KMS-11 (cell line): ENCODE data around the gene CAPRIN2.
A peak's percentile ranks its signal among the peaks of the same experiment; 100 is the strongest.

Experiments used
- H2AFZ ChIP-seq: fragments of 200-600 bp; sonication (generic); 2 replicates; pipeline ENCODE4 v1.6.1; 2016; ENCODE audit warnings: antibody characterized with exemption, mixed run types, low read depth
- H3K27ac ChIP-seq: fragments of 200-600 bp; sonication (generic); 2 replicates; pipeline ENCODE4 v1.6.1; 2016; ENCODE audit warnings: mild to moderate bottlenecking, mixed run types
- H3K27me3 ChIP-seq: fragments of 200-600 bp; sonication (generic); 2 replicates; pipeline ENCODE4 v1.6.1; 2017; ENCODE audit warnings: mild to moderate bottlenecking, low read depth, mixed run types, moderate library complexity; ENCODE audit not compliant: insufficient read depth
- H3K36me3 ChIP-seq: fragments of 200-600 bp; sonication (generic); 2 replicates; pipeline ENCODE4 v1.6.1; 2017; ENCODE audit warnings: mild to moderate bottlenecking, mixed run types; ENCODE audit not compliant: insufficient read depth
- H3K4me1 ChIP-seq: fragments of 200-600 bp; sonication (generic); 2 replicates; pipeline ENCODE4 v1.6.1; 2016; ENCODE audit warnings: mild to moderate bottlenecking, low read depth, mixed run types; ENCODE audit not compliant: poor library complexity, severe bottlenecking
- H3K4me2 ChIP-seq: fragments of 200-600 bp; sonication (generic); 2 replicates; pipeline ENCODE4 v1.7.0; 2016; ENCODE audit warnings: mild to moderate bottlenecking, mixed run types
- H3K4me3 ChIP-seq: fragments of 200-600 bp; sonication (generic); IDR thresholded peaks from 2 replicates; pipeline ENCODE4 v1.6.1; 2017; ENCODE audit warnings: low read depth, low read length, mixed read lengths; ENCODE audit not compliant: insufficient read depth
- H3K79me2 ChIP-seq: fragments of 200-600 bp; sonication (generic); 2 replicates; pipeline ENCODE4 v1.6.1; 2016; ENCODE audit warnings: low read depth, mixed run types; ENCODE audit not compliant: insufficient read depth
- H3K9ac ChIP-seq: fragments of 200-600 bp; sonication (generic); 2 replicates; pipeline ENCODE4 v1.6.1; 2016; ENCODE audit warnings: mild to moderate bottlenecking, mixed run types
- H4K20me1 ChIP-seq: fragments of 200-600 bp; sonication (generic); 2 replicates; pipeline ENCODE4 v1.6.1; 2016; ENCODE audit warnings: mild to moderate bottlenecking, mixed run types; ENCODE audit not compliant: insufficient read depth
- TF ChIP-seq, protein P1 (sequence below): fragments of 200-600 bp; sonication (generic); conservative IDR thresholded peaks from 2 replicates; pipeline ENCODE4 v1.6.1; 2017; ENCODE audit warnings: low read depth, mild to moderate bottlenecking, antibody characterized with exemption, low read length, moderate library complexity, mixed read lengths

CAPRIN2 gene

DNA sequence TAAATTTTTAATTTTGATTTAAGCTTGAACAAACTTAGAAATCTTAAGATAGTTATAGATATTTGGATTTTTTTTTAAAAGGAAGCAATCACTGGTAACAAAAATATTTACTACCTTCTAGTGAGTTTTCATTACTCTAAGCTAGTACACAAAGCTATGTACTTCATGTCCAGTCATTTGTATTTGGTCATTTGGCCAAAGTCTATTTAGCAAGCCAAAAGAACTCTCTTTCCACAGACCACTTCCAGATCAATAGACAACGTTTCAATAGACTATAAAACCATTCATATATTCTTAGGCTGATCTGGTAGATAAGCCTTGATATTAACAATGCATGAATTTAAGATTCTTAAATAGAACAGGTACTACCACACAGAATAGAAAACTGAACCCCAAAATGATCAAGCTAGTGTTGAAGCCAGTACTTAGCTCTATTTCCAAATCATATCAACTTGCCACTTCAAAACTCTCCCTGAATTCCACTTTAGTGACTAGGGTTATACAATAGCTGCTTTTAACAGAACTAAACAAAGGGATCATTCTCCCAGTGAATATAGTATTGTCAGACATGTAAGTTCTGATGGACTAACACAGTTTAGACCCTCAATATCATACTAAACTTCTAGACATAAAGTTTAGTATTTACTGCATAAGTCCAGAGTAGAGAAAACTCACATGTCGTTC lies 21.7 kb downstream of the CAPRIN2 start:
- Histone ChIP-seq H3K4me2 (no peak overlapping the region), H3K27ac (no peak overlapping the region), H3K4me1 (peaks cover 14% of the 10 kb centered on the region), H3K36me3 (no peaks in the 10 kb centered on the region), H3K27me3 (no peaks in the 10 kb centered on the region), H2AFZ (no peak overlapping the region), H4K20me1 (no peaks in the 10 kb centered on the region), H3K4me3 (no peak overlapping the region), H3K9ac (no peak overlapping the region), H3K79me2 (no peaks in the 10 kb centered on the region)
- TF ChIP-seq, protein P1, sequence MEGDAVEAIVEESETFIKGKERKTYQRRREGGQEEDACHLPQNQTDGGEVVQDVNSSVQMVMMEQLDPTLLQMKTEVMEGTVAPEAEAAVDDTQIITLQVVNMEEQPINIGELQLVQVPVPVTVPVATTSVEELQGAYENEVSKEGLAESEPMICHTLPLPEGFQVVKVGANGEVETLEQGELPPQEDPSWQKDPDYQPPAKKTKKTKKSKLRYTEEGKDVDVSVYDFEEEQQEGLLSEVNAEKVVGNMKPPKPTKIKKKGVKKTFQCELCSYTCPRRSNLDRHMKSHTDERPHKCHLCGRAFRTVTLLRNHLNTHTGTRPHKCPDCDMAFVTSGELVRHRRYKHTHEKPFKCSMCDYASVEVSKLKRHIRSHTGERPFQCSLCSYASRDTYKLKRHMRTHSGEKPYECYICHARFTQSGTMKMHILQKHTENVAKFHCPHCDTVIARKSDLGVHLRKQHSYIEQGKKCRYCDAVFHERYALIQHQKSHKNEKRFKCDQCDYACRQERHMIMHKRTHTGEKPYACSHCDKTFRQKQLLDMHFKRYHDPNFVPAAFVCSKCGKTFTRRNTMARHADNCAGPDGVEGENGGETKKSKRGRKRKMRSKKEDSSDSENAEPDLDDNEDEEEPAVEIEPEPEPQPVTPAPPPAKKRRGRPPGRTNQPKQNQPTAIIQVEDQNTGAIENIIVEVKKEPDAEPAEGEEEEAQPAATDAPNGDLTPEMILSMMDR: no peak

DNA sequence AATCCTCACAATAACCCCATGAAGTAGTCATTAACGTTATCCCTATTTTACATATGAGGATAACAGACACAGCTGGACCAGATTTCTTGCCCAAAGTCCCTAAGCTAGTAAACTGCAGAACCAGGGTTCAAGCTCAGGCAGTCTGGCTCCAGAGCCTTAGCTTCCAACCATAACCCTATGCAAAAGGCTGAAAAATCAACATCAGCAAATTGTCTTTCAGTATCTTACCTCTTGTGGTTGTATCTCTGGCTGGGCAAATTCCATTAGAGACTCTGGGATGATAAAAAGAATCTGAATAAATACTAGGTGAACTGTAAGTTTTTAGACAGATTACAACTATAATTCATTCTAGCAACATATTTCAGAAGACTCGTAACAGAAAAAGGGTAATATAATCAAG lies 24.7 kb downstream of the CAPRIN2 start:
- peak overlapping the region; percentile 9; the same call in 1 of the 2 replicates for H3K4me2 ChIP-seq
- H2AFZ ChIP-seq: no peak overlapping the region
- no peak overlapping the region for H3K9ac ChIP-seq
- no peaks in the 10 kb centered on the region for H3K27me3 ChIP-seq
- H4K20me1 ChIP-seq: no peaks in the 10 kb centered on the region
- H3K36me3 ChIP-seq: no peaks in the 10 kb centered on the region
- H3K4me1 ChIP-seq: peaks cover 14% of the 10 kb centered on the region
- H3K27ac ChIP-seq: no peak overlapping the region
- TF ChIP-seq, protein P1: no peak
- H3K79me2 ChIP-seq: no peaks in the 10 kb centered on the region
- H3K4me3 ChIP-seq: no peak overlapping the region

DNA sequence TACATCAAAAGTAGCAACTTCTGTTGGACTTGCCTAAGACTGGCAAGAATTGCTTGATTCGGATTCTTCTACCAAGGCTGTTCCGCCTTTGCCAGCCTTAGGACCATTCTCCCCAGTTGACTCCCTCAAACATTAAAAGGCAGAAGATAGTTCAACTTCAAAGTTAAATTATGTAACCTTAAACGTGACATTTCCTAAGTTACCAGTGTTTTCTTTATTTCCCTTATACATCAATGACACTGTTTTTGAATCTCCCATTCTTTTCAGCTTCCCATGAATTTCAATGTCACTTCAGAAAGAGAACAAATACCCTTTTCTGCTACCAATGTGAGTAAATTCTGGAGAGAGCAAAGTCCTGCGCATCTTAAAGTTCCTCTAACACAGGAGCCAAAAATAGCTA lies 25.2 kb downstream of the CAPRIN2 start:
- H2AFZ ChIP-seq: no peak overlapping the region
- no peak overlapping the region for H3K4me2 ChIP-seq
- no peak overlapping the region for H3K27ac ChIP-seq
- no peaks in the 10 kb centered on the region for H4K20me1 ChIP-seq
- H3K4me3 ChIP-seq: no peak overlapping the region
- H3K9ac ChIP-seq: no peak overlapping the region
- no peaks in the 10 kb centered on the region for H3K79me2 ChIP-seq
- peaks cover 14% of the 10 kb centered on the region for H3K4me1 ChIP-seq
- TF ChIP-seq, protein P1: no peak
- H3K36me3 ChIP-seq: no peaks in the 10 kb centered on the region
- H3K27me3 ChIP-seq: no peaks in the 10 kb centered on the region

DNA sequence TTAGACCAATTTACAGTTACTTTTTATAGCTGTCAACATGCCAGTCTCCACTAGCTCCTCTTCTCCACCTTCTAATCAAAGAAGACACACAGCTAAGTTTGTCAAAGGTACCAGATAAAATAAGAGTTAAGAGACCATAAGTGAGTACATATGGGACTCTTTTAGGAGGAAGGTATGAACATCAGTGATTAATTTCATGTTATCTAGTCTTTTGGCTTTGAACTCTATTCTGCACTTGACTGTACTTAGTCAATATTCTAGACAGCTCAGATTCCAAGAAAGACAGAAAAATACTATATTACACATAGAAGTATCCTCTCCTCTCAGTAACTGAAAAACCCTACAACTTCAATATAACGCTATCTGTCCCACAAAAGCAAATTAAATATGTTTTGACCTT lies 28.1 kb downstream of the CAPRIN2 start:
- Histone ChIP-seq H3K27me3 (no peaks in the 10 kb centered on the region), H3K9ac (no peak overlapping the region), H4K20me1 (no peaks in the 10 kb centered on the region), H2AFZ (no peak overlapping the region), H3K4me2 (no peak overlapping the region), H3K36me3 (no peaks in the 10 kb centered on the region), H3K4me3 (no peak overlapping the region), H3K4me1 (peaks cover 14% of the 10 kb centered on the region), H3K27ac (no peak overlapping the region), H3K79me2 (no peaks in the 10 kb centered on the region)
- TF ChIP-seq, protein P1: no peak
